PC-3 (cell line): Measurements from ENCODE around the gene BICD2. TPM values are rescaled to one million over a fixed set of nuclear protein-coding genes. Genes with fewer than 3 reads are reported as not detected.

Source experiments
- ATAC-seq: fragments of 200-7000 bp; cut with Tn5 transposase; 2 replicates; pipeline ENCODE4 v1.9.1; 2020; ENCODE audit warnings: mild to moderate bottlenecking, moderate library complexity
- BruUV-seq: library from RNA; stranded (reverse); fragments of 400-500 nt; replicated peaks from 2 replicates; lab custom pipeline; 2021; lab: Mats Ljungman, UMichigan
- CTCF ChIA-PET: fragments of 300-600 bp; sonication (Branson Sonifier 250); formaldehyde crosslinking; loops from one replicate; lab custom pipeline; 2022; ENCODE audit warnings: antibody characterized with exemption; lab: Charles Lee
- POLR2A ChIA-PET: fragments of 300-600 bp; sonication (Branson Sonifier 250); formaldehyde crosslinking; loops from one replicate; lab custom pipeline; 2022; ENCODE audit warnings: antibody characterized with exemption; ENCODE audit not compliant: unreplicated experiment; lab: Charles Lee
- DNase-seq: peaks from one replicate; pipeline ENCODE4 v3.0.0-alpha.2; 2015
- H2AFZ ChIP-seq: fragments of 300-600 bp; sonication (generic); 2 replicates; pipeline ENCODE4 v1.6.0; 2016; ENCODE audit warnings: antibody characterized with exemption, low read length
- H3F3A ChIP-seq: fragments of 300-600 bp; sonication (generic); one replicate; pipeline ENCODE4 v1.6.0; 2017; ENCODE audit warnings: antibody characterized with exemption, low read length, control low read depth, mild to moderate bottlenecking; ENCODE audit not compliant: unreplicated experiment
- H3K27ac ChIP-seq: fragments of 300-600 bp; sonication (generic); 2 replicates; pipeline ENCODE4 v1.5.1; 2016; ENCODE audit warnings: mild to moderate bottlenecking, low read length
- H3K27me3 ChIP-seq: fragments of 300-600 bp; sonication (generic); 2 replicates; pipeline ENCODE4 v1.6.1; 2016; ENCODE audit warnings: low read length, mixed read lengths
- H3K36me3 ChIP-seq: fragments of 300-600 bp; sonication (generic); 2 replicates; pipeline ENCODE4 v1.6.1; 2016; ENCODE audit warnings: low read depth, mixed run types, low read length, mixed read lengths
- H3K4me1 ChIP-seq: fragments of 300-600 bp; sonication (generic); 2 replicates; pipeline ENCODE4 v1.5.1; 2016; ENCODE audit warnings: low read length; ENCODE audit not compliant: insufficient read depth
- H3K4me2 ChIP-seq: fragments of 300-600 bp; sonication (generic); 2 replicates; pipeline ENCODE4 v1.6.0; 2016; ENCODE audit warnings: low read length
- H3K4me3 ChIP-seq: fragments of 300-600 bp; sonication (generic); 2 replicates; pipeline ENCODE4 v1.5.1; 2016; ENCODE audit warnings: mild to moderate bottlenecking, low read length, mixed read lengths
- H3K79me2 ChIP-seq: fragments of 300-600 bp; sonication (generic); 2 replicates; pipeline ENCODE4 v1.6.1; 2017; ENCODE audit warnings: low read length, mixed read lengths
- H3K9ac ChIP-seq: fragments of 300-600 bp; sonication (generic); 2 replicates; pipeline ENCODE4 v1.6.0; 2016; ENCODE audit warnings: mild to moderate bottlenecking, low read length
- H3K9me2 ChIP-seq: fragments of 300-600 bp; sonication (generic); replicated peaks from 2 replicates; pipeline ENCODE4 v1.6.1; 2016; ENCODE audit warnings: mixed run types, low read length, mixed read lengths
- H3K9me3 ChIP-seq: fragments of 300-600 bp; sonication (generic); 2 replicates; pipeline ENCODE4 v1.6.1; 2016; ENCODE audit warnings: low read length, mixed read lengths
- H4K20me1 ChIP-seq: fragments of 300-600 bp; sonication (generic); 2 replicates; pipeline ENCODE4 v1.6.1; 2016; ENCODE audit warnings: low read length, mixed read lengths
- CTCF ChIP-seq: fragments of 300-600 bp; sonication (generic); conservative IDR thresholded peaks from 2 replicates; pipeline ENCODE4 v1.5.1; 2017; ENCODE audit warnings: antibody characterized with exemption, low read depth, mild to moderate bottlenecking, low read length
- EZH2 ChIP-seq: fragments of 300-600 bp; sonication (generic); IDR thresholded peaks from one replicate; pipeline ENCODE4 v1.6.1; 2017; ENCODE audit warnings: antibody characterized with exemption, mild to moderate bottlenecking, low read length; ENCODE audit not compliant: unreplicated experiment
- EZH2phosphoT487 ChIP-seq: fragments of 300-600 bp; sonication (generic); IDR thresholded peaks from 2 replicates; pipeline ENCODE4 v1.6.1; 2018; ENCODE audit warnings: mild to moderate bottlenecking, antibody characterized with exemption, low read length, borderline replicate concordance
- intact Hi-C: fragments of 100-400 bp; cut with micrococcal nuclease; formaldehyde crosslinking; loops from 2 replicates; pipeline ENCODE4 v1.9.0; 2023
- total RNA-seq: library from RNA; depleted of rRNA; stranded (reverse); fragments of >200 nt; gene quantifications from 2 replicates; pipeline ENCODE4 v1.2.3, GENCODE V29; 2014

Gene BICD2
- total RNA-seq, 1 experiment from 2014 or later = 26.3 TPM

GRCh38 chr9:92749071-92749933 is 15.3 kb downstream of the BICD2 start:
- Histone ChIP-seq H3K4me2 (no peak overlapping the region), H3K79me2 (peaks cover 92% of the 10 kb centered on the region), H3K9me3 (no peaks in the 10 kb centered on the region), H4K20me1 (no peaks in the 10 kb centered on the region), H3F3A (no peaks in the 10 kb centered on the region), H3K4me3 (no peak overlapping the region), H3K27me3 (no peaks in the 10 kb centered on the region), H3K27ac (no peak overlapping the region), H3K36me3 (no peaks in the 10 kb centered on the region), H3K4me1 (peaks cover 9% of the 10 kb centered on the region), H3K9me2 (no peaks in the 10 kb centered on the region), H3K9ac (no peak overlapping the region), H2AFZ (no peak overlapping the region)
- no TSS peak for BruUV-seq
- no peak for TF ChIP-seq CTCF
- TF ChIP-seq EZH2phosphoT487 = no peak
- no peak for TF ChIP-seq EZH2
- intact Hi-C loops = no loop called here
- DNase-seq (no peak), ATAC-seq (no peak)
- ChIA-PET POLR2A (no interaction called here), CTCF (no interaction called here)

- ChIA-PET POLR2A (no interaction called here), CTCF (no interaction called here)
- no peaks in the 10 kb centered on the region for H3K36me3 ChIP-seq
- H3K9me3 ChIP-seq = no peaks in the 10 kb centered on the region
- BruUV-seq = no TSS peak
- H3K9me2 ChIP-seq = no peaks in the 10 kb centered on the region
- DNase-seq (no peak), ATAC-seq (no peak)
- H3K9ac ChIP-seq = no peak overlapping the region
- no peak overlapping the region for H2AFZ ChIP-seq
- H3K4me1 ChIP-seq = peaks cover 9% of the 10 kb centered on the region
- H3K4me3 ChIP-seq = no peak overlapping the region
- TF ChIP-seq EZH2phosphoT487 (no peak), CTCF (no peak), EZH2 (no peak)
- H3K4me2 ChIP-seq = no peak overlapping the region
- intact Hi-C loops = no loop called here
- no peaks in the 10 kb centered on the region for H3K27me3 ChIP-seq
- no peaks in the 10 kb centered on the region; the same call in 1 of the 2 replicates for H4K20me1 ChIP-seq
- H3K27ac ChIP-seq = no peak overlapping the region
- no peaks in the 10 kb centered on the region for H3F3A ChIP-seq
- H3K79me2 ChIP-seq = peaks cover 98% of the 10 kb centered on the region
These were observed 16.5 kb downstream of the BICD2 start for GRCh38 chr9:92748233-92748497.

GRCh38 chr9:92747459-92748232 is 17.0 kb downstream of the BICD2 start:
- Histone ChIP-seq H3K9me3 (no peaks in the 10 kb centered on the region), H3K27me3 (no peaks in the 10 kb centered on the region), H3K9ac (no peak overlapping the region), H3K4me1 (peaks cover 9% of the 10 kb centered on the region), H4K20me1 (no peaks in the 10 kb centered on the region; the same call in 1 of the 2 replicates), H3K4me2 (no peak overlapping the region), H3K27ac (no peak overlapping the region), H3K4me3 (no peak overlapping the region), H3K36me3 (no peaks in the 10 kb centered on the region), H3K9me2 (no peaks in the 10 kb centered on the region), H3F3A (no peaks in the 10 kb centered on the region), H3K79me2 (peaks cover 97% of the 10 kb centered on the region), H2AFZ (no peak overlapping the region)
- ATAC-seq (peak; percentile 51; the same call in 1 of the 2 replicates), DNase-seq (peak; percentile 13)
- intact Hi-C loops = no loop called here
- ChIA-PET CTCF (no interaction called here), POLR2A (no interaction called here)
- no peak for TF ChIP-seq EZH2
- no peak for TF ChIP-seq CTCF
- no peak for TF ChIP-seq EZH2phosphoT487
- BruUV-seq = no TSS peak
